Immature natural killer cell (primary cell): ENCODE data around the gene NOL3. TPM values are rescaled to one million over a fixed set of nuclear protein-coding genes. Genes with fewer than 3 reads are reported as not detected.
A peak's percentile ranks its signal among the peaks of the same experiment; 100 is the strongest.

Experiments
- DNase-seq, 3 donors: peaks; one replicate each; pipeline ENCODE4 v3.0.0; 2022; ENCODE audit warnings: mixed read lengths in 1 of 3
- H3K27ac Mint-ChIP-seq, 6 donors: one replicate each; pipeline ENCODE4 v1.8.0; 2020; ENCODE audit warnings: mixed read lengths in 6 of 6, mild to moderate bottlenecking in 5 of 6, inconsistent platforms in 4 of 6, moderate library complexity in 3 of 6
- H3K27me3 Mint-ChIP-seq, 3 donors: one replicate each; pipeline ENCODE4 v1.8.0; 2020 to 2021; ENCODE audit warnings: low read depth in 3 of 3, mild to moderate bottlenecking in 3 of 3, mixed read lengths in 3 of 3, moderate library complexity in 3 of 3, inconsistent platforms in 1 of 3
- H3K36me3 Mint-ChIP-seq, 3 donors: one replicate each; pipeline ENCODE4 v1.8.0; 2020; ENCODE audit warnings: mixed read lengths in 3 of 3, inconsistent platforms in 2 of 3, mild to moderate bottlenecking in 2 of 3
- H3K4me1 Mint-ChIP-seq, 2 donors: one replicate each; pipeline ENCODE4 v1.8.0; 2020; ENCODE audit warnings: inconsistent platforms in 2 of 2, mild to moderate bottlenecking in 2 of 2, mixed read lengths in 2 of 2, moderate library complexity in 1 of 2
- H3K4me3 Mint-ChIP-seq, 5 donors: one replicate each; pipeline ENCODE4 v1.8.0; 2020; ENCODE audit warnings: mild to moderate bottlenecking in 5 of 5, mixed read lengths in 5 of 5, inconsistent platforms in 3 of 5, moderate library complexity in 3 of 5
- H3K9me3 Mint-ChIP-seq, 6 donors: one replicate each; pipeline ENCODE4 v1.8.0; 2020; ENCODE audit warnings: mild to moderate bottlenecking in 6 of 6, mixed read lengths in 6 of 6, inconsistent platforms in 4 of 6, moderate library complexity in 3 of 6
- polyA plus RNA-seq, 3 donors: library from polyadenylated mRNA; unstranded; fragments of 300-500 nt; fragmentation: Illumina TruSeq; gene quantifications; one replicate each; pipeline ENCODE4 v1.2.3, GENCODE V29; 2021

The NOL3 gene
- polyA plus RNA-seq, 3 donors from 2014 or later: 0.18 to 0.47 TPM; not detected in 1

DNA sequence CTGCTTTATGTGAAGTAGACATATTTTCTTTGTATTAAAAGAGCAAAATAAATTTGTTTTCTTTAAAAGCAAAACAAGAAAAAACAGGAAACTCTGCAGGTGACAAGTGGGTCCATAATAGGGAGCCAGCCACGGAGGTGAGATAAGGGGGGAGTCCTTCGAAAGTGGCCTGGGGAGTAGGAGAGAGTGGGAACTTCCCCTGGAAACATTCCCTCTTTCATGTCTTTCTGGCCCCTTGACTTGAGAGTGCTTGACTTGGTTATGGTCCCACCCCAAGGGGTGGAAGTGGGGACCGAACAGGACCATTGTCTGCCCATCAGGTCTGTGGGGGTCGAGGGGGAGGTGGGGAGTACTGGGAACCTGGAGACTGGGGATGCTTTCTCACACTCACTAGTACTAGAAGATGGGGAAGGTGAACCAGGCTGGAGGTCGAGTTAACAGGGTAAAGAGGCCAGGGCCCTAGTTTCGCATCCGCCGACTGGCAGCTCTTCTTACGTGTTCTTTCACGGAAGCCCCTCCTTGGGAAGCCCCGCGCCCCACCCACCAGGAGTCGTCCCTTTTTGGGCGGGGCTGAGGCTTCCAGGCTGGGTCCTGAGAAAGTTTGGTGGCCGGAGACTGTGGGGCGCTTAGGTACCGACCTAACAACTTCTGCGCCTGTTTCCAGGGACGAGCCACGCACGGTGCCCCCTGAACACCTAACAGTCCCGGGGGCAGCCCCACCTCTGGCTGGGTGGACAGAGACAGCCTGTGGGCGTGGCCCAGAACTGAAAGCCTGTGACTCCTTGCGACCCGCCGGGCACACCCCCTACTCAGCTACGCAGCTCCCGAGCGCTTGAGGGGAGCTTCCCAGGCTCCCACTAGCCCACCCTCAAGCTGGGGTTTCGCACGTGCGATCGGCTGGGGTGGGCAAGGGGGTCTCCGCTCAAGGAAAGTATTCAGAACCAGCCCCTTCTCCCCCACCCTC, 11.4 kb upstream of the NOL3 start:
- peaks cover 0 to 2% (median 0%) of the 10 kb centered on the region in 6 donors for H3K9me3 Mint-ChIP-seq
- DNase-seq: peak; percentile 47 to 51 (median 51)
- H3K4me1 Mint-ChIP-seq: peaks cover 38 to 43% of the 10 kb centered on the region in 2 donors
- peak overlapping the region; percentile 68 to 92 (median 80) for H3K27ac Mint-ChIP-seq
- no peaks in the 10 kb centered on the region for H3K36me3 Mint-ChIP-seq
- peak overlapping the region; percentile 88 to 91 (median 89) for H3K4me3 Mint-ChIP-seq
- H3K27me3 Mint-ChIP-seq: peaks cover 10 to 18% (median 14%) of the 10 kb centered on the region in 3 donors

DNA sequence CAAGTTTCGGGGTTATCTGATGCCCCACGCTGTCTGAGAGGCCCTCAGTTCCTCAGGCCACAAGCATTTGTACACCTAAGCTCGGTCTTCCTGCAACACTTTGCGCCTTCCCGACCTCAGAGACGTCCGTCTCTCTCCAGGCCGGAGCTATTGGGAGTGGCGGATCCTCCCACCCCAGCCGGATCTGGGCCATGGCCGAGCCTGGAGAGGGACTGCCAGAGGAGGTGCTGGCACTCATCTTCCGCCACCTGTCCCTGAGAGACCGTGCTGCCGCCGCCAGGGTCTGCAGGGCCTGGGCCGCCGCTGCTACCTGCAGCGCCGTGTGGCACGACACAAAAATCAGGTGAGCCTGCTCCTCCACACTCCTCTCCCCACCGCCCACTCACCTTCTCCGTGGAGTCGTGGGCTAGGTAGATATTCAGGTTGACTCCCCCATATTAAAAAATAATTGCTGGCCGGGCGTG, 8.7 kb upstream of the NOL3 start:
- peak overlapping the region; percentile 38 to 91 (median 48) for H3K4me3 Mint-ChIP-seq
- H3K36me3 Mint-ChIP-seq: no peaks in the 10 kb centered on the region
- H3K4me1 Mint-ChIP-seq: peaks cover 38 to 46% of the 10 kb centered on the region in 2 donors
- DNase-seq: no peak
- peaks cover 0 to 2% (median 0%) of the 10 kb centered on the region in 6 donors for H3K9me3 Mint-ChIP-seq
- peaks cover 16 to 20% (median 17%) of the 10 kb centered on the region in 3 donors for H3K27me3 Mint-ChIP-seq
- no peak overlapping the region for H3K27ac Mint-ChIP-seq

DNA sequence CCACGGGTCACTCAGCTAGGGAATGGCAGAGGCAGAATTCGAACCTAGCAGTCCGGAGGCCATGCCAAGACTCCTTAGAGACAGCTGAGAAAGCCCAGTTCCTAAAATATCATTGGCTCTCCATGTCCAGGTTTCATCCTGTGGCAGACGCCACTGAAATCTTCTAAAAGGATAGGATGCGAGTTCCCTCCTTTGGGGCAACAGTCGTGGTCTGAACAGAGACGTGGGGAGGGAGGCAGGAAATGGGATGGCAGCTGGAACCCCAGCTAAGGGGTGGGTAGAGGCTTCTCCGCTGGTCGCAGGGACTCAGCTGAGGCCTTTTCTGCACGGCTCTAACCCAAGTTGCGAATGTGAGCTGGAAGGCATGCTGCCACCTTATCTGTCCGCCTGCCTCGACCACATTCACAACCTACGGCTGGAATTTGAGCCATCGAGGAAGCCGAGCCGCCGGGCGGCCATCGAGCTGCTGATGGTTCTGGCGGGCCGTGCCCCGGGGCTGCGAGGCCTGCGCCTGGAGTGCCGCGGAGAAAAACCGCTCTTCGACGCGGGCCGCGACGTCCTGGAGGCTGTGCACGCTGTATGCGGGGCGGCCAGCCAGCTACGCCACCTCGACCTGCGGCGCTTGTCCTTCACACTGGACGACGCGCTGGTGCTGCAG, 7.7 kb upstream of the NOL3 start:
- Mint-ChIP-seq H3K27me3 (peaks cover 15 to 23% (median 21%) of the 10 kb centered on the region in 3 donors), H3K4me1 (peaks cover 30 to 45% of the 10 kb centered on the region in 2 donors), H3K4me3 (peak overlapping the region; percentile 21 to 66 (median 47)), H3K9me3 (peaks cover 0 to 4% (median 0%) of the 10 kb centered on the region in 6 donors), H3K36me3 (no peaks in the 10 kb centered on the region), H3K27ac (no peak overlapping the region)
- DNase-seq: no peak

DNA sequence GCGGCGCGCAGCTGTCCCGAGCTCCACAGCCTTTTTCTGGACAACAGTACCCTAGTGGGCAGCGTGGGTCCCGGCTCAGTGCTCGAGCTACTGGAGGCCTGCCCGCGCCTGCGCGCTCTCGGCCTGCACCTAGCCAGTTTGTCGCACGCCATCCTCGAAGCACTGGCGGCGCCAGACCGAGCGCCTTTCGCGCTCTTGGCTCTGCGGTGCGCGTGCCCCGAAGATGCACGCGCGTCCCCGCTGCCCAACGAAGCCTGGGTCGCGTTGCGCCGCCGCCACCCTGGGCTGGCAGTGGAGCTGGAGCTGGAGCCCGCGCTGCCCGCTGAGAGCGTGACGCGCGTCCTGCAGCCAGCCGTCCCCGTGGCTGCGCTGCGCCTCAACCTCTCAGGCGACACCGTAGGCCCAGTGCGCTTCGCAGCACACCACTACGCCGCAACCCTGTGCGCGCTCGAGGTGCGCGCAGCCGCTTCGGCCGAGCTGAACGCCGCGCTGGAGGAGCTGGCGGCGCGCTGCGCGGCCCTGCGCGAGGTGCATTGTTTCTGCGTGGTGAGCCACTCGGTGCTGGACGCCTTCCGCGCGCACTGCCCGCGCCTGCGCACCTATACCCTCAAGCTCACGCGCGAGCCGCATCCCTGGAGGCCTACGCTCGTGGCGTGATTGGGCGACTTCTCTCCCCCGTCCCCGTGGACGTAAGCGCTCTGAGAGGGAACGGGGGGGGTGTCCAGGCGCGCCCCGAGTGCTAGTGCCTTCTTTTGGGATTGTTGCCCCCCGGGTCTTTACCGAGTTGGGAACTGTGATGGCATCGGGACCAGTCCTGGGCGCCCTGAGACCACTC, 7.0 kb upstream of the NOL3 start:
- peaks cover 0 to 4% (median 0%) of the 10 kb centered on the region in 6 donors for H3K9me3 Mint-ChIP-seq
- peak in 1 of 3 donors; percentile 23 for DNase-seq
- peaks cover 27 to 39% of the 10 kb centered on the region in 2 donors for H3K4me1 Mint-ChIP-seq
- H3K27ac Mint-ChIP-seq: no peak overlapping the region
- no peaks in the 10 kb centered on the region for H3K36me3 Mint-ChIP-seq
- H3K4me3 Mint-ChIP-seq: peak overlapping the region in 3 of 5 donors; percentile 41 to 58 (median 56)
- H3K27me3 Mint-ChIP-seq: peaks cover 14 to 28% (median 23%) of the 10 kb centered on the region in 3 donors

DNA sequence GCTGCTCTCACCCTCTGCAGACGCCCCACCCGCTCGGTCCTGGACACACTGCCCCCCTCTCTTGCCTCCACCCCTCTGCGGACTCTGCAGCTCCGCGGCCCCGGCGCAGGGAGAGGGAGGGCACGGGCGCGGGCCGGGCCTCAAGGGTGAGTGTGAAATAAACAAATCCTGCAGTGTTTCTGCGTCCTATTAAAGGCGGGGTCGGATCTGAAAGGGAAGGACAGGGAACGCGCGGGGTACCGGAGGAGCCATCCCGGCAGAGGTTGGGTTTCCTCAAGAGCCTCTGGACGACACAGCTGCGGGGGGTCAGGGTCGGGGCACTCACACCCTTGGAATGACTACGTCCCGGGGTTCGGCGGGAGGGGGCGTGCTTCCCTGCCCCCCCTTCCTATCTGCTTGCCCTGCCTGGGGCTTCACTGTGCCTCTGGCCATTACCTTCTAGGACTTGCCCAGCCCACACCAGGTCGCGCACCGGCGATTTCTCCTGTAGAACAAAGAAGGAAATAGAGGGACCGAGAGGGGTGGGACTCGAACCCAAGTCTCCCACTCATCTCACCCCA, 6.3 kb upstream of the NOL3 start:
- Mint-ChIP-seq H3K36me3 (no peaks in the 10 kb centered on the region), H3K27me3 (peaks cover 14 to 33% (median 24%) of the 10 kb centered on the region in 3 donors), H3K4me3 (peak overlapping the region in 4 of 5 donors; percentile 38 to 59 (median 48)), H3K27ac (no peak overlapping the region), H3K9me3 (peaks cover 0 to 4% (median 0%) of the 10 kb centered on the region in 6 donors), H3K4me1 (peaks cover 20 to 32% of the 10 kb centered on the region in 2 donors)
- no peak for DNase-seq

DNA sequence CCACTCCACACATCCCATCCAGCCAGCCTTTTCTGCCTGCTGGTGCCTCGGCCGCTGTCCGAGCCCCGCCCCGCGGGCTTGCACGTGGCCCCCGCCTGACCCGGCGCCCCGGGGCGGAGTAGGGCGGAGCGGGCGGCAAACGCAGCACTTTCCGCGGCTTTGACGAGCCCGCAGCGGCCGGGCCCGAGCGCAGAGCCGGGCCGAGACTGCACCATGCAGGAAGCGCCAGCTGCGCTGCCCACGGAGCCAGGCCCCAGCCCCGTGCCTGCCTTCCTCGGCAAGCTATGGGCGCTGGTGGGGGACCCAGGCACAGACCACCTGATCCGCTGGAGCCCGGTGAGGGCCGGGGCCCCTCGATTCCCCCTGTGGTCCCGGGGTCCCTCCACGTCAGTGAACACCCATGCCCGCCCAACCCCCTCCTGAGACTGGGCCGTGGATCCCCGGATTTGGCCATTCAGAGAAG, 5.7 kb upstream of the NOL3 start, which contains the start of gene HSF4:
Gene HSF4, plus strand, starts transcription at position 147 of the 463 bp plus-strand sequence. Its CDS starts 67 bp downstream, at position 214.
- Mint-ChIP-seq H3K9me3 (peaks cover 0 to 4% (median 0%) of the 10 kb centered on the region in 6 donors), H3K27ac (no peak within 1 kb of the TSS), H3K4me3 (peak within 1 kb of the TSS in 4 of 5 donors; percentile 38 to 59 (median 48)), H3K27me3 (peaks cover 14 to 34% (median 25%) of the 10 kb centered on the region in 3 donors), H3K4me1 (peaks cover 19 to 30% of the 10 kb centered on the region in 2 donors), H3K36me3 (no peaks in the 10 kb centered on the region)
- no peak for DNase-seq

DNA sequence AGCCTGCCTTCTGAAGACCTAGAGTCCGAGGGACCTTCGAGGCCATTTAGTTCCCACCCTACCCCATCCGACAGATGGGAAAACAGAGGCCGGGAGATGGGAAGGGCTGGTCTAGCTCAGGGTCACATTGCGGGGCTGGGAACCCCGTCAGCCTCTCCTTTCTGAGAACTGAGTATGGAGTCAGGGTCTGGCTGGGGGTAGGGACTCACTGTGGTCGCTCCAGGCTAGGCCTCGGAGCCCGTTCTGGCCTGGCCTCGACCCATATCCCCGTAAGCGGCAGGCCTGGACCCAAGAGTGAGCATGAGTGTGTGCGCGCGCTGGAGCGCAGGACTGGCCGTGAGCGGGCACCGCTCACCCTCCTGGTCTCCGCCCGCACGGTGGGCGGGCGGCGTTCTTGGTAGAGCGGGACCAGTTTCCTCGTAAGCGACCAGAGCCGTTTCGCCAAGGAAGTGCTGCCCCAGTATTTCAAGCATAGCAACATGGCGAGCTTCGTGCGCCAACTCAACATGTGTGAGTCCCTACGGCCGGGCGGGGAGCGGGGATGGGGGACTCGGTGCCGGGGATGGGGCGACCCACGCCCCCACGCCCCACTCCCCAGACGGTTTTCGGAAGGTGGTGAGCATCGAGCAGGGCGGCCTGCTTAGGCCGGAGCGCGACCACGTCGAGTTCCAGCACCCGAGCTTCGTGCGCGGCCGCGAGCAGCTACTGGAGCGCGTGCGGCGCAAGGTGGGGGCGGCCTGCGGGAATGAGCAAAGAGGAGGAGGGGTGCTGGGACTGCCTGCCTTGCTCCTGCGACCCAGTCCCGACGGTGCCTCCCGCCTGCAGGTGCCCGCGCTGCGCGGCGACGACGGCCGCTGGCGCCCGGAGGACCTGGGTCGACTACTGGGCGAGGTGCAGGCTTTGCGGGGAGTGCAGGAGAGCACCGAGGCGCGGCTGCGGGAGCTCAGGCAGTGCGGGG, 4.9 kb upstream of the NOL3 start:
- Mint-ChIP-seq H3K36me3 (no peaks in the 10 kb centered on the region), H3K4me1 (peaks cover 21 to 31% of the 10 kb centered on the region in 2 donors), H3K4me3 (peak overlapping the region in 2 of 5 donors; percentile 4 to 33), H3K27me3 (peaks cover 18 to 37% (median 30%) of the 10 kb centered on the region in 3 donors), H3K27ac (no peak overlapping the region), H3K9me3 (peaks cover 0 to 4% (median 0%) of the 10 kb centered on the region in 6 donors)
- no peak for DNase-seq

DNA sequence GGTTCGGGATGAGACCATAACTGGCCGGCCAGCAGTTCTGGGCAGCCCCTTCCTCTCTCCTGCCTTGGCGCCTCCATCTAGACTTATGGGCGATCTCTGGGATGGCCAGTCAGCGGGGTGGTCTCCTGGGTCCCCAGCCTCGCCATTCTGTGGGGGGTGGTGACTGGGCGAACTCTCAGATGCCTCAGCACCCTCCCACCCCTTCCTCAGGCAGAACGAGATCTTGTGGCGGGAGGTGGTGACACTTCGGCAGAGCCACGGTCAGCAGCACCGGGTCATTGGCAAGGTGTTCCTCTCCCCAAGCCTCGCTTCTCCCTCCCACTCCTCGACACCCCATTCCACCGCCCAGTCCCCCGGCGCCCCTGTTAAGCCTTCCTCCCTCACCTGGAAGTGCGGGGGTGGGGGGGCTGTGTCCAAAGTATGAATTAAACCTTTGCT, 4.2 kb upstream of the NOL3 start:
- peaks cover 0 to 2% (median 0%) of the 10 kb centered on the region in 6 donors for H3K9me3 Mint-ChIP-seq
- H3K4me1 Mint-ChIP-seq: peaks cover 18 to 27% of the 10 kb centered on the region in 2 donors
- H3K4me3 Mint-ChIP-seq: no peak overlapping the region
- peaks cover 13 to 35% (median 25%) of the 10 kb centered on the region in 3 donors for H3K27me3 Mint-ChIP-seq
- DNase-seq: no peak
- H3K36me3 Mint-ChIP-seq: no peaks in the 10 kb centered on the region
- H3K27ac Mint-ChIP-seq: no peak overlapping the region

DNA sequence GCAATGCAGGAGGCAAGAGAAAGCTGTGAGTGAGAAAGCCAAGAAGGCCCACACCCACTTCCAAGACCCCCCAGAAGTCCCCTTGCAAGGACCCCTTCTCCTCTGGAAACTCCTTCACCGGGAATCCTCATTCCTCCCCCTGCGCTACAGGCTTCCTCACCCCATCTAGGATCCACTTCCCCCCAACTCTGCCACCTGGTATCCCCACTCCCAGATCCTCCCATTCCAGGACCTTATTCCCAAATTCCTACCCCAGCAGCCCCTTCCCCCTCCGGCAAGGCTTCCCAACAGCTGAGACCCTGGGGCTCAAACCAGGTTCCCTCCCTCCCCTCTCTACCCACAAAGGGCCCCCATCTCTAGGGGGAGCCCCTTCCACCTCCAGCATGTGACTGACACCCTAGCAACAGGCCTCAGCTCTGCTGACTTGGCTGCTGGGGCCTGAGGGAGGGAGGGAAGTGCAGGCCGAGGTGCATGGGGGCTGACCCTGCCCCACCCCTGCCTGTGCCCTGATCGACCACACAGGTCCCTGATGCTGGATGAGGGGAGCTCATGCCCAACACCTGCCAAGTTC, 3.7 kb upstream of the NOL3 start:
- no peak for DNase-seq
- Mint-ChIP-seq H3K4me1 (peaks cover 18 to 30% of the 10 kb centered on the region in 2 donors), H3K36me3 (no peaks in the 10 kb centered on the region), H3K9me3 (peaks cover 0 to 2% (median 0%) of the 10 kb centered on the region in 6 donors), H3K27ac (no peak overlapping the region), H3K27me3 (peaks cover 16 to 38% (median 28%) of the 10 kb centered on the region in 3 donors), H3K4me3 (no peak overlapping the region)

DNA sequence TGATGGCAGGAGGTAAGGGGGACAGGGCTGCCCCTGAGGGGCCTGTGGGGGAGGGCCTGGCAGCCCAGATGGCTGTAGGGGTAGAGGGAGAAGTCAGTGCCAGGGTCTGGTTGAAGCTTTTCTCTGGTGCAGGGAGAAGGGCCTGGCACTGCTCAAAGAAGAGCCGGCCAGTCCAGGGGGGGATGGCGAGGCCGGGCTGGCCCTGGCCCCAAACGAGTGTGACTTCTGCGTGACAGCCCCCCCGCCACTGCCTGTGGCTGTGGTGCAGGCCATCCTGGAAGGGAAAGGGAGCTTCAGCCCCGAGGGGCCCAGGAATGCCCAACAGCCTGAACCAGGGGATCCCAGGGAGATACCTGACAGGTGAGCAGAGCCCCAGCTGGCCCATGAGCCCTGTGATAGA, 2.8 kb upstream of the NOL3 start:
- peaks cover 14 to 27% of the 10 kb centered on the region in 2 donors for H3K4me1 Mint-ChIP-seq
- H3K27me3 Mint-ChIP-seq: peaks cover 16 to 33% (median 25%) of the 10 kb centered on the region in 3 donors
- DNase-seq: no peak
- H3K4me3 Mint-ChIP-seq: no peak overlapping the region
- no peak overlapping the region for H3K27ac Mint-ChIP-seq
- peaks cover 0 to 2% (median 0%) of the 10 kb centered on the region in 6 donors for H3K9me3 Mint-ChIP-seq
- no peaks in the 10 kb centered on the region for H3K36me3 Mint-ChIP-seq

DNA sequence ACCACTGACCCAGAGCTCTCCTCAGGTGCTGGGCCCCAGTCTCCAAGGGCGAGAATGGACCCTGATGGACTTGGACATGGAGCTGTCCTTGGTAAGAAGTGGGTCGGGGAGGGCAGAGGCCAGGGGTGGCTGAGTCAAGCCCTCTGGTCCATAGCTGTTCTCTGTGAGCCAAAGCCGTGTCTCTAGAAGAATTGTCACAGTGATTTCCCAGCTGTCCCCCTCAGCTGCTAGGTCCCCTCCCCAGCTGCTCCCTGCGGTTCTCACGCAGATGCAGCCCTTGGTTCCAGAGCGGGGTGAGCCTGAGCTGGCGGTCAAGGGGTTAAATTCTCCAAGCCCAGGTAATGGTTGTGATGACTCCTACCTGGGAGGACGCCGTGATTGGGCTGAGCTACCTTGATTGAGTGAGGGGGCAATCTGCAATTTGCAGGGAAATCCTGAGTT, 1.3 kb upstream of the NOL3 start:
- H3K27me3 Mint-ChIP-seq: peaks cover 22 to 36% (median 23%) of the 10 kb centered on the region in 3 donors
- H3K4me1 Mint-ChIP-seq: peaks cover 25 to 36% of the 10 kb centered on the region in 2 donors

More for the DNA sequence above, 1.3 kb upstream of the NOL3 start:
- Mint-ChIP-seq H3K27ac (no peak overlapping the region), H3K9me3 (peaks cover 0 to 2% (median 0%) of the 10 kb centered on the region in 6 donors), H3K4me3 (peak overlapping the region in 1 of 5 donors; percentile 32), H3K36me3 (no peaks in the 10 kb centered on the region)
- DNase-seq: no peak
